ENCODE results near the gene ALG5.

- TF ChIP-seq ZNF8 (CRISPR knock-in tag; IDR thresholded peaks at IDR 0.05) (no peak), OSR1 (CRISPR knock-in tag; IDR thresholded peaks at IDR 0.05) (no peak), ZFP30 (CRISPR knock-in tag; IDR thresholded peaks at IDR 0.05) (no peak), SNAI2 (CRISPR knock-in tag; IDR thresholded peaks at IDR 0.05) (no peak)
Measured at GRCh38 chr13:37001921-37002250, 2.7 kb upstream of the ALG5 start.

Data from SK-N-SH treated with all-trans-retinoic acid at 6 μM for 48 hours (cell line).